Measurements from ENCODE around the gene BAD.

BAD gene

DNA sequence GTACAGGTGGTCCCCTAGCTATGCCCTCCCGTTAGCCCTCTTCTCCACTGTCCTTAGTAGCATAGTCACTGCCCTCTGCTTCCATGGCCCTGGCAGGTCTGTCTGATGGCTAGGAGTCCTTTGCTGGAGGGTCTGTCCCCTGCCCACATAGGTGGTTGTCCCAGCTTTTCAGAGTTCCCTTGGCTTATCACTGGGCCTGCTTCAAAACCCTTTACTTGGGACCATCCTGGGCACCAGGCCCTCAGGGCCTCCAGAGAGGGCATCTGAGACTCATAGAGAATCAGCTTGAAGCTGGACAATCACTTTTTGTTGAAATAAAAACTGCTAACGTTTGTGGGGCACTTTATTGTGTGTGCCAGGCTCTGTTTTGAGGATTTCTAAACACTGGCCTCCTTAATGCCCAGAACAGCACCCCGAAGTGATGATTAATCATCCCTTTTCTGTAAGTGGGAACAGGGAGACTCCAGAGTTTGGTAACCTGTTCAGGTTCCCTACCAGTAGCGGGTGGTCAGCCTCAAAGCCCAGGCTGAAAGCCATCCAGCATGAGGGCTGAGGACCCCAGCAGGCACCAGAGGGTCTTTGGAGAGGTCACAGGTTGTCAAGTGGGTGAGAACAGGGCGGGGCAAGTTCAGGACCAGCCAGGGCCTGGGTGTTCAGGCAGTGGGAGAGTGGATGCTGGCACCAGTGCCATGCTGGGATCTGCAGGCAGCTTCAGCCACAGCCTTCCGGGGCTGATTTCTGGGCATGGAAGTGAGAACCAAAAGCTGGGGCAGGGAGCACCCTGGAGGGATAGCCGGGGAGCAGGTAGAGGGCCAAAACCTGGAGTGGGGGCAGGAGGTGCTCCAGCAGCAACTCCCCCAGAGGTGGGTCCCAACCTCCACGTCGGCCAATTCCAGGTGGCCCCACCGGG lies 6.1 kb upstream of the BAD start:
- CTCF ChIA-PET, result interaction anchor here (0.6 to 0.7 kb wide), 2 partner anchors 11 to 25 kb away, joined by 3 to 4 read pairs; no protein-coding TSS in a partner anchor
- no peak for DNase-seq (ENCODE audit: low spot score)
- POLR2A ChIA-PET (ENCODE audit: low non-redundant PET), result no interaction called here
- peak overlapping the region; percentile 97 for H3K27ac ChIP-seq
- TF ChIP-seq, protein P1, sequence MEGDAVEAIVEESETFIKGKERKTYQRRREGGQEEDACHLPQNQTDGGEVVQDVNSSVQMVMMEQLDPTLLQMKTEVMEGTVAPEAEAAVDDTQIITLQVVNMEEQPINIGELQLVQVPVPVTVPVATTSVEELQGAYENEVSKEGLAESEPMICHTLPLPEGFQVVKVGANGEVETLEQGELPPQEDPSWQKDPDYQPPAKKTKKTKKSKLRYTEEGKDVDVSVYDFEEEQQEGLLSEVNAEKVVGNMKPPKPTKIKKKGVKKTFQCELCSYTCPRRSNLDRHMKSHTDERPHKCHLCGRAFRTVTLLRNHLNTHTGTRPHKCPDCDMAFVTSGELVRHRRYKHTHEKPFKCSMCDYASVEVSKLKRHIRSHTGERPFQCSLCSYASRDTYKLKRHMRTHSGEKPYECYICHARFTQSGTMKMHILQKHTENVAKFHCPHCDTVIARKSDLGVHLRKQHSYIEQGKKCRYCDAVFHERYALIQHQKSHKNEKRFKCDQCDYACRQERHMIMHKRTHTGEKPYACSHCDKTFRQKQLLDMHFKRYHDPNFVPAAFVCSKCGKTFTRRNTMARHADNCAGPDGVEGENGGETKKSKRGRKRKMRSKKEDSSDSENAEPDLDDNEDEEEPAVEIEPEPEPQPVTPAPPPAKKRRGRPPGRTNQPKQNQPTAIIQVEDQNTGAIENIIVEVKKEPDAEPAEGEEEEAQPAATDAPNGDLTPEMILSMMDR (conservative IDR thresholded peaks at IDR 0.05; ENCODE audit: low read depth), result no peak

DNA sequence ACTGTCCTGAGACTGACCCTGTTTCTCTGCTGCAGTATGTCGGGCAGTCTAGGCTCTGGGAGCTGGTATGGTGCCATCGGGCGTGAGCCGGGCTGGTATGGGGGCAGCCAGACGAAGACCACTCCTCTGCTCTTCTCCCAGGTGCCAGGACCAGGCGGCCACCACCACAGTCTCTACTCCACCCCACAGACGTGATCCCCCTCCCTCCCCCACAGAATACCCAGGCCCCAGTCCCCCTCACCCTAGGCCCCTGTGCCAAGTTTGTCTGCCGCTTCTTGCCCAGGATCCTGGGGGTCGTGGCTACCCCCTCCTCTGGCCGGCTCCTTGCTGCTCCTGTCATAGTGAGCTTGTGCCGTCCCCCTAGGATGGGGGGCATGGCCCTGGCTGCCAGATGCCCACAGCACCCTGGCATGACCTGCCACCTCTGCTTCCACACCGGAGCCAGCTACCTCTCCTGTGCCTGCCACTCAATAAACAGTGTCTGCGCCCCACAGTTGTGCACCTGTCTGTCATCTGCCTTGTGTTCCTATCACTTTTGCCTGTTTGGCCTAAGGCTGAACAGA lies 4.6 kb upstream of the BAD start:
- H3K27ac ChIP-seq, result peak overlapping the region; percentile 97; the same call in 1 of the 2 replicates
- ChIA-PET CTCF (interaction anchor here (0.6 to 2.0 kb wide), 4 partner anchors 10 to 16 kb away, joined by 4 to 12 read pairs (median 4); no protein-coding TSS in a partner anchor), POLR2A (ENCODE audit: low non-redundant PET) (no interaction called here)
- TF ChIP-seq, protein P1 (conservative IDR thresholded peaks at IDR 0.05; ENCODE audit: low read depth), result no peak
- no peak for DNase-seq (ENCODE audit: low spot score)

DNA sequence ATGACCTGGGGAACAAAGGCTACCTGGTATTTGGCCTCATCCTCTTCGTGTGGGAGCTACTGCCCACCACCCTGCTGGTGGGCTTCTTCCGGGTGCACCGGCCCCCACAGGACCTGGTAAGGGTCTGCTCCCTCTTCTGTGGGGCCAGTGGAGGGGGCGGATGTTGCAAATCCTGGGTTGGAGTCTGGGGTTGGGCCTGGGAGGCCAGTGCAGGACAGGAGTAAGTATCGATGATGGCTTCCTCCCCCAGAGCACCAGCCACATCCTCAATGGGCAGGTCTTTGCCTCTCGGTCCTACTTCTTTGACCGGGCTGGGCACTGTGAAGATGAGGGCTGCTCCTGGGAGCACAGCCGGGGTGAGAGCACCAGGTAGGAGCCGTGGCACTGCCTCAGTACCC lies 3.9 kb upstream of the BAD start:
- POLR2A ChIA-PET (ENCODE audit: low non-redundant PET), result no interaction called here
- TF ChIP-seq, protein P1 (conservative IDR thresholded peaks at IDR 0.05; ENCODE audit: low read depth), result no peak
- DNase-seq (ENCODE audit: low spot score), result no peak
- CTCF ChIA-PET, result interaction anchor here (0.5 to 2.0 kb wide), 2 partner anchors 13 to 37 kb away, joined by 3 to 12 read pairs; no protein-coding TSS in a partner anchor
- peak overlapping the region; percentile 97 for H3K27ac ChIP-seq

DNA sequence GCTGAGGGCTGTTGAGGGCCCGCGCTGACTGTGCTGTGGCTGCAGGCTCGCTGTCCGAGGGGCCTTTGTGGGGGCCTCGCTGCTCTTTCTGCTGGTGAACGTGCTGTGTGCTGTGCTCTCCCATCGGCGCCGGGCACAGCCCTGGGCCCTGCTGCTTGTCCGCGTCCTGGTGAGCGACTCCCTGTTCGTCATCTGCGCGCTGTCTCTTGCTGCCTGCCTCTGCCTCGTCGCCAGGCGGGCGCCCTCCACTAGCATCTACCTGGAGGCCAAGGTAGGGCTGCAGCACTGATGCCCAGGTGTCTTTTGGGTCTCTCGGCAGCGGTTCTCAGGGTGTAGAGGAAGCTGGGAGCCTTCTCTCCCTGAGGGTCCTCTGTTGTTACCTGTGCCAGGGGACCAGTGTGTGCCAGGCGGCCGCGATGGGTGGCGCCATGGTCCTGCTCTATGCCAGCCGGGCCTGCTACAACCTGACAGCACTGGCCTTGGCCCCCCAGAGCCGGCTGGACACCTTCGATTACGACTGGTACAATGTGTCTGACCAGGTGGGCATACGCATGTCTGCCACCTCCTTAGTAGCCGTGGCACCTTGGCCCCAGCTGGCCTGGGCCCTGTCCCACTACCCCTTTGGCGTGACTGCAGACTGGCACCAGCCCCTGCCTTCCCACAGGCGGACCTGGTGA lies 3.3 kb upstream of the BAD start:
- POLR2A ChIA-PET (ENCODE audit: low non-redundant PET), result interaction anchor here (0.6 to 0.8 kb wide), 2 partner anchors 12 to 13 kb away, joined by 5 to 7 read pairs; no protein-coding TSS in a partner anchor
- no peak for DNase-seq (ENCODE audit: low spot score)

DNA sequence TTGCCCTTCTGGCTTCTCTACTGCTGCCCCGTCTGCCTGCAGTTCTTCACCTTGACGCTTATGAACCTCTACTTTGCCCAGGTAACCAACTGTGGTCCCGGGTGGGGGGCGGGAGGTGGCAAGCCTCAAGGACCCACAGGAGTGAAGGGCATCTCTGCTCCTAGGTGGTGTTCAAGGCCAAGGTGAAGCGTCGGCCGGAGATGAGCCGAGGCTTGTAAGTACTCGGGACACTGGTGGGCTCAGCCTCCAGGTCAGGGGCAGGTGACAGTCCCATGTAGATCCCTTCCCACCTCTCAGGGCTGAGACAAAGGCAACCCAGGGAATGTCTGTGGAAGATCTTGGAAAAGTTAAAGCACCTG lies 2.3 kb upstream of the BAD start:
- CTCF ChIA-PET, result interaction anchor here (0.7 to 1.1 kb wide), 2 partner anchors 15 to 168 kb away, joined by 3 to 5 read pairs; no protein-coding TSS in a partner anchor
- H3K27ac ChIP-seq, result peak overlapping the region; percentile 97
- TF ChIP-seq, protein P1 (conservative IDR thresholded peaks at IDR 0.05; ENCODE audit: low read depth), result no peak
- DNase-seq (ENCODE audit: low spot score), result no peak
- POLR2A ChIA-PET (ENCODE audit: low non-redundant PET), result interaction anchor here (0.8 kb wide), 1 partner anchor 11 kb away, joined by 5 read pairs; no protein-coding TSS in a partner anchor

More for the DNA sequence above, 3.3 kb upstream of the BAD start:
- H3K27ac ChIP-seq, result peak overlapping the region; percentile 97
- CTCF ChIA-PET, result interaction anchor here (0.5 to 2.0 kb wide), 3 partner anchors 13 to 37 kb away, joined by 3 to 12 read pairs (median 5); partner anchors contain the start of gene CATSPERZ
- TF ChIP-seq, protein P1 (conservative IDR thresholded peaks at IDR 0.05; ENCODE audit: low read depth), result no peak

All from RWPE1 (cell line).